ENCODE results near the gene LIMK2. TPM values are rescaled to one million over a fixed set of nuclear protein-coding genes. Genes with fewer than 3 reads are reported as not detected.

LIMK2 gene
- total RNA-seq, 2 donors from 2014 or later: 7.5 to 9.8 TPM

DNA sequence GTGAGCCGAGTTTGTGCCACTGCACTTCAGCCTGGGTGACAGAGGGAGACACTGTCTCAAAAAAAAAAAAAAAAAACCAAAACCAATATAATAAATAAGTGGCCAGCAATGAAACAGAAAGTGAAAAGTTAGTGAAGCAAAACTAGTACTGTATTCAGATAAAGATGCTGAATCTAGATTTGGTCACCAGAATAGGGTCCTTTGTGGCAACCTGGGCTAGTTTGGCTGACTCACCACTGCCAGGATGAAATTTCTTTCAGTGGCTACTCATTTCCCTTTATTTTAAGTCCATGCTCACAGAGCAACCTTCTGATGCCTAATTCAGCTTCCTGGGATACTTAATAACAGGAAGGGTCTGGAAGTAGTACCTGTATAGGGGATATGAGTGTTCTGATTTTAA lies 26.0 kb downstream of the LIMK2 start:
- Histone ChIP-seq H3K9me3 (no peaks in the 10 kb centered on the region), H3K27me3 (no peaks in the 10 kb centered on the region), H3K4me3 (no peak overlapping the region), H3K27ac (no peak overlapping the region), H3K4me1 (no peaks in the 10 kb centered on the region), H3K36me3 (no peaks in the 10 kb centered on the region)
- TF ChIP-seq, protein P1, sequence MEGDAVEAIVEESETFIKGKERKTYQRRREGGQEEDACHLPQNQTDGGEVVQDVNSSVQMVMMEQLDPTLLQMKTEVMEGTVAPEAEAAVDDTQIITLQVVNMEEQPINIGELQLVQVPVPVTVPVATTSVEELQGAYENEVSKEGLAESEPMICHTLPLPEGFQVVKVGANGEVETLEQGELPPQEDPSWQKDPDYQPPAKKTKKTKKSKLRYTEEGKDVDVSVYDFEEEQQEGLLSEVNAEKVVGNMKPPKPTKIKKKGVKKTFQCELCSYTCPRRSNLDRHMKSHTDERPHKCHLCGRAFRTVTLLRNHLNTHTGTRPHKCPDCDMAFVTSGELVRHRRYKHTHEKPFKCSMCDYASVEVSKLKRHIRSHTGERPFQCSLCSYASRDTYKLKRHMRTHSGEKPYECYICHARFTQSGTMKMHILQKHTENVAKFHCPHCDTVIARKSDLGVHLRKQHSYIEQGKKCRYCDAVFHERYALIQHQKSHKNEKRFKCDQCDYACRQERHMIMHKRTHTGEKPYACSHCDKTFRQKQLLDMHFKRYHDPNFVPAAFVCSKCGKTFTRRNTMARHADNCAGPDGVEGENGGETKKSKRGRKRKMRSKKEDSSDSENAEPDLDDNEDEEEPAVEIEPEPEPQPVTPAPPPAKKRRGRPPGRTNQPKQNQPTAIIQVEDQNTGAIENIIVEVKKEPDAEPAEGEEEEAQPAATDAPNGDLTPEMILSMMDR (IDR thresholded peaks at IDR 0.05): no peak
- no peak for DNase-seq (ENCODE audit: low spot score)

DNA sequence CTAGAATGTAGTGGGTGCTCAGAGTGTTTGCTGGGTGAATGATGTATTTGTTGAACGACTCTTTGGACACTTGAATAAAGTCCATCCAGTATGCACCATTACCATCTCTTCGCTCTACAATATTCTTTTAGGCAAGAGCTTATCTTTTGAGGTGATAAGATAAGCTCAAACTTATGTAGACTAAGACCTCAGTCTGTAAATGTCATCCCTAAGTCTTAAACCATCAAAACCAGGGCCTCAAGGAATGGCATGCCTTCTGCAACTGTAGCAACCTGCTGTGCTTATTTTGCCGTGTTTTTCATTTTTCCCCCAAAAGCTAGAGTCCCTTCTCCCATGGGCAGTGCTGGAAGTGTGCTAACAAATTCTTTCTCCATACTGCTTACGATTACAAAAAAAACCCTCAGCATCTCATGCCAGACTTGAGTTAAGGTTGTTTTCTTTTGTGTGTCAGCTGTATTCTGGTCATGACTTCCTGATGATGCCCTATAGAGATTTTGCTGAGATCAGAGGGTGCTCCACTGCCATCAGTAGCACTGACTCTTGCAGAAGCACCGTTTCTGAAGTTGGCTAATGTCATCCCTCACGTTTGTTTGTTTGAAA lies 27.8 kb downstream of the LIMK2 start:
- Histone ChIP-seq H3K4me1 (peaks cover 0 to 11% of the 10 kb centered on the region in 2 donors), H3K4me3 (no peak overlapping the region), H3K27ac (no peak overlapping the region), H3K36me3 (no peaks in the 10 kb centered on the region), H3K9me3 (no peaks in the 10 kb centered on the region), H3K27me3 (no peaks in the 10 kb centered on the region)
- TF ChIP-seq, protein P1 (IDR thresholded peaks at IDR 0.05): no peak
- DNase-seq (ENCODE audit: low spot score): no peak

DNA sequence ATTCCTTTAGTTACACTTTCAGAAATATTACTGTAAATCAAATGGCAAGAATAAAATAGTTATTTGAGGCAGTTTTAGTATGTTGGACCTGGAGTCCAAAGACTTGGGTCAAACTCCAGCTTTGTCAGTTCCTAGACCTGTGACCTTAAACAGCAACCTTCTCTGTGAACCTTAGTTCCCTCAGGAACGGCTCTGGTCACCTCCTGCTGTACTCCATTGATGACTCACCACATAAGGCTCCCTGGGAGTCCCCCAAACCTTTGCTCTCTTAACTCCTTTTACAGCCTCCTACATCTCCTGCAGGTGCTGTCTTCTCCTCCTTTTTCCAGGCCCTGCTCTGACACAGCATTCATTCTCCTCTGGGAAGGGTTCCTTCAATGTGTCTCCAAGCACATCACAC lies 29.1 kb downstream of the LIMK2 start:
- no peak for DNase-seq (ENCODE audit: low spot score)
- H3K27me3 ChIP-seq: no peaks in the 10 kb centered on the region
- H3K4me3 ChIP-seq: no peak overlapping the region
- H3K4me1 ChIP-seq: peaks cover 0 to 11% of the 10 kb centered on the region in 2 donors
- no peak overlapping the region for H3K27ac ChIP-seq
- no peaks in the 10 kb centered on the region for H3K36me3 ChIP-seq
- TF ChIP-seq, protein P1 (IDR thresholded peaks at IDR 0.05): no peak
- no peaks in the 10 kb centered on the region for H3K9me3 ChIP-seq

DNA sequence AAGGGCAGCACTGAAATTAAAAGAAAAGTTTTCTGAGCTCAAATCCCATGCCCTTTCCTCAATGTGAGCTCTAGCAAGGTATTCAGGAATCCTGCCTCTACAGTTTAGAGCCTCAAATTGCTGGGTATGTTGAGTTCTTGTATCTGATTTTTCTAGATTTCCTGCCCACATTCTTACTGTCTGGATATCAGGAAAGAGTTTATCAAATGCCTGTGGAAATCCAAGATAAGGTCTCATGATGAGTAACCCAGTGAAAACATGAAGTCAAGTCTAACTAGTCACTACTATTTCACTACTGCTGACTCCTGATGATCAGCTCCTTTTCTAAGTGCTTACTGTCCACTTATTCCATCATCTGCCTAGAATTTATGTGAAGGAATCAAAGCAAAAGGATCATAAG lies 29.8 kb downstream of the LIMK2 start:
- DNase-seq (ENCODE audit: low spot score): no peak

DNA sequence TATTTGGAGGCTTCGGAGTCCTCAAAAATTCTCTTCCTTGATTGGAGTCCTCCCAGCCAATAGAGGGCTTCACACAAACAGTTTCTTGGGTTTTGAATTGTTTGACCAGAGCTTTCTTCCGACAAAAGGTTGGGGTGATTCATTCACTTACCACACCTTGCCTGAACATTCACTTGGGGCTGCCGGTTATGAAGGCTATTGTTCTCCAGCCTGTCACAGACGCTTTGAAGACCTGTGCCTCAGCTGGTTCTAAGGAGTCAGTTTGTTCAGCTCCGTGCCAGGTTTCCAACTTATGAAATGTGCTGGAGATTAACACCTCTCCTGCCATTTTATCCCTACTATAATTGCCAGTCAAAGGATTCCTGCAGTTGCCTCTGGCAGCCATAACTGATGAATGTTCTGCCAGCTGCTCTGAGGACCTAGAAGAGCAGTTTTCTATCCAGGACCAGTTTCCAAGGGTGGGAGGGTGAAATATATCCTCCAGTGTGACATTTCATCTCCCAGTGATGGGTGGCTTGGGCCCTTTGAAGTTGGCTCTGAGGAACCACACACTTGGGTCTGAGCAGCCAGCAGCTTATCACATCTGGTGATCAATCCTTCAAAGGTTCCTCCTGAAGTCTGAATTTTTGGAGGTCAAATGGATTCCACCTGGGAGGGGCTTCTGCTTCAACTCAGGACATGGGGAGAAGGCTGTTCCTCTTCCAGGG lies 31.4 kb downstream of the LIMK2 start:
- H3K36me3 ChIP-seq: no peaks in the 10 kb centered on the region
- H3K27ac ChIP-seq: no peak overlapping the region
- DNase-seq (ENCODE audit: low spot score): no peak
- H3K4me3 ChIP-seq: no peak overlapping the region
- TF ChIP-seq, protein P1 (IDR thresholded peaks at IDR 0.05): no peak
- H3K9me3 ChIP-seq: no peaks in the 10 kb centered on the region
- H3K27me3 ChIP-seq: no peaks in the 10 kb centered on the region
- H3K4me1 ChIP-seq: peaks cover 0 to 23% of the 10 kb centered on the region in 2 donors

More for the DNA sequence above, 29.8 kb downstream of the LIMK2 start:
- TF ChIP-seq, protein P1 (IDR thresholded peaks at IDR 0.05): no peak
- Histone ChIP-seq H3K36me3 (no peaks in the 10 kb centered on the region), H3K4me1 (peaks cover 0 to 11% of the 10 kb centered on the region in 2 donors), H3K27me3 (no peaks in the 10 kb centered on the region), H3K4me3 (no peak overlapping the region), H3K27ac (no peak overlapping the region), H3K9me3 (no peaks in the 10 kb centered on the region)
